Activated CD4-positive, alpha-beta T cell treated with anti-CD3 and anti-CD28 coated beads, Interleukin-2, amount 50 U/mL, for 1 hour (primary cell): ENCODE results near the gene MAD1L1.
"Not testable (repeated sequence)": the region's sequence is repeated elsewhere in the genome, so short reads cannot be mapped to it uniquely, and the experiment has no call there.

ENCODE experiments used
- DNase-seq: peaks from one replicate; pipeline ENCODE4 v3.0.0-alpha.2; 2020

The MAD1L1 gene

DNA sequence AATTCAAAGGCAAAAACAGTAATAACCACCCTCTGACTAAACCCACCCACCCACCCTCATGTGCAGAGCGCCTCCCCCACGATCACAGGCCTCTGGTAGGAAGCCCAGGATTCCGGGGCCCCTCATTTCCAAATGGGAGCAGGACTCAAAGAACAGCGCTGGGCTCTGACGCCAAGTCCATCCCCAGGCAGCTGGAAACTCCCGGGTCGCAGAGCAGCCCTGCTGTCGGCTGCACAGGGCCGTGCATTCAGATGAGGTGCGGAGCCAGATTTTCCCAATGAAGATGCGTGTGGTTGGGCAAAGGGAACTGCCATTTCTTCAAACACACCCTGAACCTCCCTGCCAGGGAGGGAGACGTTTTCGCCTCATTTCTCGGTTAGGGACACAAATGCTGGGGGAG is 152.3 kb downstream of the MAD1L1 start:
- no peak for DNase-seq

DNA sequence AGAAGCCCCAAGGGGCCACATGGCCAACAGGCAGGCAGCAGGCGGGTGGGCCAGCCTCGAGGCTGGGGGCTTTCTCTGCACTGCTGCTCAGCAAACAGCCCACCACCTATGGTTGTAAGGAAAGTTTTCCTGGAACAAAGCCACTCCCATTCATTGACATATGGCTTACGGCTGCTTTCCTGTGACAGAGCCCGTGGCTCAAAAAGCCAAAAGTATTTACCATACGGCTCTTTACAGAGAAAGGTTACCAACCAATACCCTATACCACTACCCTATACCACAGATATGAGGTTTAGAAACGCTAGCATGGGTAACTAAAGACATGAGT is 152.7 kb downstream of the MAD1L1 start:
- DNase-seq = no peak

DNA sequence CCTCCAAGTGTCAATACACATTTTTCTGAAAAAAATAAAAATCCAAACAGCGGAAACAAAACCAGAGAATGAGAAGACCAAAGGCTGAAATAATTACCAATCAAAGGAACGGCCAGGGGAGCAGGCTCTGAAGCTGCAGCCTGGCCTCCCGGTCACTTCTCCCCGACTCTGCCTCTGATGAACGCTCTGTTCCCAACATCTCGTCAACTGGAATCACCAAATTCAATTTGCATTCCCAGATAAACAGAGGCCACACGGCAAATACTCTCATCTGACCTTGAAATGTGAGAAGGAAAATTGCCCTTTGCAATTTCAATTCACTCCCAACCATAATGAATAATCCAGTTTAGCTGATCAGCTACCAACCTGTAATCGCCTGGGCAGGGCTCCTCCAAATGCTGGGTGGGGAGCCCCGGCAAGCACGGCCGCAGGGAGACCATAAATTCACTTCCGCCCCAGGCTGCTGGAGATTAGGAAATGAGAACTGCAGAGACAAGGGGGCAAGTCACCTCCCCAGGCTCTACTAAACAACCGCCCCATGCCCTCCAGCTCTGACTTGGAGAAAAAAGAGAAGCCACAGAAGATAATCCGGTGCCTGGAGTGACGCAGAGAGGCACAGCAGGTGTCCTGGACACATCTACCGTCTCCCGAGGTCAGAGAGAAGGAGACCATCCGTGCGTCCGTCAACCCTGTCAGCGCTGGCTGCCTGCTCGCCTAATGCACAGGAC is 153.2 kb downstream of the MAD1L1 start:
- DNase-seq = no peak

DNA sequence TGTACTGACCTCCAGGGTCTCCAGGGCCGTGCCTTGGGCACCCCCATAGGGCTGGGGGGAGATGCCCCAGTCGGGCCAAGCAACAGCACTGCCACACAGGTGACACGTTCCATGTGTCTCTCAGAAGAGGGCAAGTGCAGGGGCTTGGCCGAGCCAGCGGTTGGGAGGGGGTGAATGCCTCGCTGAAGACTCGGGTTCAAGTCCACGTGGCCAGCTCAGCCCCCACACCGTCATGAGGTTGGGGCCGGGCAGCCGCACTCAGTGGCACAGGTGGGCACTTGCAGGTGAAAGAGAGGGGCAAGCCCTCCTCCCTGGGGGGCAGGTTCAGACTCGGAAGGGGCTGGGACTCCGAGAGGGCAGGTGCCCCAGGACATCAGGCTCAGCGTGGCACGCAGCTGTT is 153.8 kb downstream of the MAD1L1 start:
- no peak for DNase-seq

DNA sequence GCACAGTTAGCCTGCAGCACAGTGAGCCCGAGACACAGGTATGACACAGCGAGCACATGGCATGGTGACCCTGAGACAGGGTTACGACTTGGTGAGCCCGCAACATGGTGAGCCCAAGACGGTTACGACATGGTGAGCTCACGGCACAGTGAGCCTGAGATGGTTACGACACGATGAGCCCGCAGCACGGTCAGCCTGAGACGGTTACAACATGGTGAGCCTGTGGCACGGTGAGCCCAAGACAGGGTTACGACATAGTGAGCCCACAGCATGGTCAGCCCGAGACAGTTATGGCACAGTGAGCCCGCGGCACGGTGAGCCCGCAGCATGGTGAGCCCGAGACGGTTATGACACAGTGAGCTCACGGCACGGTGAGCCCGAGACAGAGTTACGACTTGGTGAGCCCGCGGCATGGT is 156.1 kb downstream of the MAD1L1 start:
- DNase-seq = no peak

DNA sequence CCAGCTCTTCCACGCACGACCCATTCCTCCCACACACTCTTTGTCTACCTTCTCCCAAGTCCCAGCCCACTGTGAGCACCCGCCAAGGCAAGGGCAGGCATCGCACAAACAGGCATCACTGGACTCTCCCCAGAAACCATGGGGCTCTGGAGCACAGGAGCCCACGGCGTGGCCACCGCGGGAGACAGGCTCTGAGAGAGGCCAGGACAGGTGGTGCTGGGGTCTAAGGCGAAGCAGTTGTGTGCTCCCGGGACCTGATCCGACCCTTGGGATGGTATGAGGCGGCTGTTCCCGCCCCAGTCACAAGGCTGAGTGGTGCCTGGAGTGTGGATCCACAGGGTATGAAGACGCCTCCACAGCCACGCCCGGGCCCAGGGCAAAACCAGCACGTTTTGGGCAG is 156.9 kb downstream of the MAD1L1 start:
- DNase-seq = no peak

DNA sequence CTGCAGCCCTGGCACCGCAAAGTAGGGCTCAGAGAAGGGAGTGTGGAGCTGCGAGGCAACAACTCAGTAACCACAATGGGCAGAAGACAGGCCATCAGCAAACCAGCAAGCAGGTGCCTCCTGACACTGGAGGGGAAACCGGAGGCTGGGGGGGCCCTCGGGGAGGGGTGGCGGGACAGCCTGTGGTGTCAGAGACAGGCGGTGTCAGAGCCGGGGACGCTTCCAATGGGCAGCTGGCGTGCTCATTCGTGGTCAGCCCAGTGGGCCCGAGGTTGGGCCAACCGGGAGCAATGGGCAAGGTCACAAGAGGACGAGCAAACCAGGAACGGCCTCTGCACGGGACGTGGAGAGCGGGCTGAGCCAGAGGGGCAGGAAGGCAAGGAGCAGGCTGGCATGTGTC is 158.1 kb downstream of the MAD1L1 start:
- no peak for DNase-seq

DNA sequence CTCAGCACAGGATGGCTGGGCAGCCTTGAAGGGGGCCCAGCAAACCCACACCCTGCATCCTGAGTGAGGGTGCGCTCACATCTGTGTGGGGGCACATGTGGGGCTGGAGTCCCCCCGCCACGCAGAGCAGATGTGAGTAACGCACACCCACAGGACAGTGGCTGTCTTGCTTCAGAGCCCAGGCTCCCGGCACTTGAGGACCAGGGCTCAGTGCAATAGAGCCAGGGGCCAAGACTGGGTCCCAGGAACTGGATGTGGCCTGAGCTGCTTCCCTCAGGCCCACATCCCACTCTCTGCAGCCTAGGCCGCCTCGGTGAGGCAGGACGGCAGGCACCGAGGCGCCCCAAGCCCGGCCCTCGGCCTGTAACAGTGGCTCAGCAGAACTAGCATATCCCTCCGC is 159.9 kb downstream of the MAD1L1 start:
- DNase-seq = no peak

DNA sequence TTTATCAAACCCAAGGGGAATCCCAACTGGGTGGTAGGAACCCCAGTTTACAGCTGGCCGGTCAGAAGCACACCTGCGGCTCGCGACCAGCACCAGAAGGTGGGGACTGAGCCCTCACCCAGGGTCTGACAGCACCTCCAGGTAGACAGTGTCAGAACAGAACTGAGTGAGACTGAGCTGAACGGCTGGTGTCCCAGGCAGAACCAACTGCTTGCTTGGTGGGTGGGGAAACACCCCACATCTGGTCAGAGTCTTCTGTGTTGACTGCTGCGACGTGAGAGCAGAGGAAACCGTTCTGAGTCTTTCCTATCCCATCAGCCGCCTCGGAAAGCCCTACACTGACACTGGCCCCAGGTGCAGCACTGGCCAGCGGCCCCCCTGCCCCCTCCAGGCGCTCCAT is 160.7 kb downstream of the MAD1L1 start:
- no peak for DNase-seq

DNA sequence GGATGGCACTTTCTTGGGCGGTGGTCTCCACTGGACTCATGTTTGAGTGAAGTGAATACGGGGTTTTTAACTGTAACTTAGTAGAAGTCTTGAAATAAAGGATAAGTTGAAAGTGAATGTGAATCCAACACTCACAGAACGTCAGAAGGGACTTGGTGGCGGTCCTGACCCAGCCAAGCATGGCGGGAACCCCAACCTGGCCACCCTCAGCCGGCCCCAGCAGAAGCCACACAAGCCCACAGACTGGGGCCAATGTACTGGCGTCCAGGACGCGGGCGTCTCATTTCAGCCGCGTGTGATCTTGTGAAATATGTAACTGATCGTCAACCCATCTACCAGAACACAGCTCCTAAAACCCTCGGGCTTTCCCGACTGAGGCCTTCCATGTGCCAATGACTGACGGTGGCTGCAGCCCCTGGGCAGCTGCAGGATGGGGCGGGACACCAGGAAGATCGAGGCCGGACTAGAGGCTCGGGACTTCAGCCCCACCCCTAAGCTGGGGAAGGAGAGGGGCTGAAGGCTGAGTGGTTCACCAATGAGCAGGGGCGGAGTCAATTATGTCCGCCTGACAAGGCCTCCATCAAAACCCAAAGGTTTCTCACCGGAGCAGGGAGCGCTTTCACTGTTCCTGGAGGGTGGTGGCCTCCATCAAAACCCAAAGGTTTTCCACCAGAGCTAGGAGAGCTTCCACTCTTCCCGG is 161.5 kb downstream of the MAD1L1 start:
- no peak for DNase-seq

DNA sequence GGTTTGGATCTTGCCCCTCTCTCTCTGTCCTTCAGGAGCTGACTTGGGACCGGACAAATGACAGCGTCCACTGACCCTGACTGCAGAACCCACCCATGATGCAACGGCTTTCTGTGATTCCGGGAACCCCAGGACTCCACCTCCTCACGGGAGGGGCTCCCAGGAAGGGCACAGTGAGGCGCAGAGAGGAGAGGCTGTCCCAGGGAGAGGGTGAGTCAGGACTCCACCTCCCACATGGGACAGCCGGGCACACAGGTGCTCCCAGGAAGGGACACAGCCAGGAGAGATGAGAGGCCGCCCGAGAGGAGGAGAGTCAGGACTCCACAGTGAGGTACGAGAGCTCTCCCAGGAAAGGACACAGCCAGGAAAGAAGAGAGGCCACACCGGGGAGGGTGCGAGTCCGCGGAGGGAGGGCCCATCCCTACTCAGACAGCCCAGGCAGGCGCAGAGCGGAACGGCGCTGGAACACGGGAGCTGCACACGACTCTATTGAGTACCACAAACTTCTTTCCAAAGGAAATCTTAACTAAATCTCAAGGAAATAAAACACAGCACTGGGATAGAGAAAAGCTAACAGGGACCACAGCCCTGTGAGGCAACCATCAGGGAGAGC is 162.5 kb downstream of the MAD1L1 start:
- no peak for DNase-seq

DNA sequence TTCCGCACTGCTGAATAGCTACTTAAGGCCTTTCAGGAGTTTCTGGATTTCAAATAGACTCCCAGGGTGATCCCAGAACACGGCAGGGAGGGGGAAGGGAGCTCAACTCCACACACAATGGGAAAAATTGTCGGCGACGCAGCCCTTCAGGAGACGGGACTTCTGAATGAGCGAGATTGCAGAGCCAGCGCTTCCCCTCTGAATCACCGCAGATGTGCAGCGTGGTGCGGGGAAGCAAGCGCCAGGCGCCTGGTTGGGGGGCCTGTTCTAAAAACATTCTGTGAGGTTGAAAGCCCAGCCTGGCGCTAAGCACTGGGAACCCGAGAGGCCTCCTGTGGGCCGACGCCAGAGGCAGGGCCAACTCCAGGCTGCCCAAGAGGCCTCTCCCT is 163.3 kb downstream of the MAD1L1 start:
- DNase-seq = no peak

DNA sequence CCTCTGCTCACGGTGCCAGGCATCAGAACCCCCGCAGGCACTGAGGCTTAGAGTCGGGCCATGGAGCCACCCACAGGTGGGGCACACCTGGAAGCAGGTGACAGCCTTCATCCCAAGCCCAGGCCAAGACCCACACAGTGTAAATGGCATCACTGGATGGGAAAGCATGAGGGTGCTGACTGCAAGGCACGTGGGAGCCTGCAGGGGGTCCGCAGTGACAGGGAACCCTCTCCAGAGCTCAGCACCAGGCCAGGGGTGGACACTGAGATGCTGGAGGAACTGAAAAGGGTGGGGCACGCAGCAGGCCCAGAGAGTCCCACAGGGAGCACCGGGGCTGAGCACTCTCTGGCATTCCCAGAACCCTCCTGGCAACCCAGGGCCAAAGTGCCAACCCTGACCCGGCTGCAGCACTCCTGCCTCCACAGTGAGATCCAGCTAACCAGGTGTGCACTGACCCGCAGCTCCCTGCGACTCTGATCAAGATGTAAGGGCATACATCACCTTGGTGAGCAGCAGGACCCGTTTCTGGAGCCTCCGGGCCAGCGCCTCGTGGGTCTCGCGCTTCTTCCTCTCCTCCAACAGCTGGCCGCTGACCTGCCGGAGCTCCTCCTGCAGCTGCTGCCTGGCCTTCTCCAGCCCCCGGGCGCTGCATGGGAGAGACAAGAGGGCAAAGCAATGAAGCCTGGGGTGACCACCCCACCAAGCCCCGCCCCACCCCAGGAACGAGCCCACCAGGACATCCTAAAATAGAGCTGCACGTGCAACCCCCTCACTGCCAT is 163.9 kb downstream of the MAD1L1 start:
- DNase-seq = no peak

DNA sequence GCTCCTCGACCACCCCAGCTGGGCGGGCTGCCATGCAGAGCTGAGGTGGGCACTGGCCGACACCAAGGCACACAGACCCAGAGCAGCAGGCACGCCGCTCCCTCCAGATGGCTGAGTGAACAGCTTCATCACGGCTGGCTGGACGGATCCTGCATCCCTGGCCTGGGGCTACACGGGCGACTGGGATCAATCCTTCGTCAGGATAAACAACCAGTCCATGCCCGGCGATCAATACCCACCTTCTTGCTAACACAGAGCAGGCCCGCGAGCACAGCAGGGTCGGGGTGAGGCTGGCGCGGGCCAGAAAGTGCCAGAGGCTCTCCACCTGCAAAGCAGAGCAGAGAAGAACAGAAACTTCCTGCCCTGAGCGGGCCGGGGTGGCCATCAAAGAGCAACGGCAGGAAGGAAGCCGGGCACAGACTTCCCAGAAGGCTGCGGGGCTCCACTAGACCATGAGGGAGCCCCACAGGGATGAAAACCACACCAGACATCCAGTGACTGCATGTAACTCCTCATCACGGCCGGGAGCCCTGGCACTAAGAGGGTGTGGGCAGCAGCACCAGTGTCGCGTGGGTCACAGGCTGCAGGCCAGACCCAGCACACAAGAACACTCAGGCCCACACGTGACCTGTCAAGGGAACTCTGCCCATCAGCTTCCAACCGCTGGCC is 166.4 kb downstream of the MAD1L1 start:
- DNase-seq = peak; percentile 23

DNA sequence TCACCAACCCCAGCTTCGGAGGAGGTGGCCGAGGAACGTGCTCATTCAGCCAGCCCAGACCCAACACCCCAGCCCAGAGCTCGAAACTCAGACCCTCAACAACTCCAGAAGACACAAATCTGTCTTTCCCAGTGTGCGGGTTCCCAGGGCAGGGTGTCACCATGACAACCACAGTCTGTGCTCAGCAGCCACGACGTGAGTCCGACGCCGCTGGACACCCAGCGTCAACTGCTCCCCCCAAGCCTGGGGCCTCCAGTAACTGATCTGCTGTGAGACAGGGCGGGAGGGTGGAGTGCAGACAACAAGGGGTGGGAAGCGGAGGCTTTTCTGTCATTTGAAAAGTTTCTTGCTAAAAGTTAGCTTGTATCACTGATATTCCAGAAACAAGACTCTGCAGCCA is 167.2 kb downstream of the MAD1L1 start:
- DNase-seq = no peak

DNA sequence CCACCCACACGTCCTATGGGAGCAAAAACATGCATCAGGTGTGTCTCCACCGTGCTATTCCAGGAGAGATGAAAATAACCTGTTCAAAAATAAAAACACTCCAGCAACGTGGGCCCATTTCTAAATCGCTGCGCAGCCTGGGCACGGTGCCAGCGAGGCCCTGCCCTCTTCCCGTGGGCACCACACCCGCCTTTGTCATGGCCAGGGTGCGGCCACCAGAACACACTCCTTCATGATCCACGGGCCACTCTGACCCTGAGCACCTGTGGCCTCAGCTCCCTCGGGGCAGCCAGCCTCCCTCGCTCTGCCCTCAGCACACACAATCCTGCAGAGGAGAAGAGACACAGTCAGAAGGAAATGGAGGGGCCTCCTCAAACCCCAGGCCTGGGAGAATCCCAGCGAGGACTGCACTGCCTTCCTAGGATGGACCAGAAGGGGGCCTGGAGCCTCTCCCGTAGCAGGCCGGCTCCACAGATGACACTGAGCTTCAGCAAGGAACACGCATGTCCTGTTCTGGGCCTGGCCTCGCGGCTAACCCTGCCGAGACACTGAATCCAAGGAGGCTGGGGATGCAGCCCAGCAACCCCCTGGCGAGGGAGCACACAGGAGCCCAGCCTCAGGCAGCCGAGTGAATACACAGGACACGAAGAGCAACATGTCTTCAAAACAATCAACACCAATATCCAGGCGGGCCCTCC is 169.0 kb downstream of the MAD1L1 start:
- DNase-seq = no peak

DNA sequence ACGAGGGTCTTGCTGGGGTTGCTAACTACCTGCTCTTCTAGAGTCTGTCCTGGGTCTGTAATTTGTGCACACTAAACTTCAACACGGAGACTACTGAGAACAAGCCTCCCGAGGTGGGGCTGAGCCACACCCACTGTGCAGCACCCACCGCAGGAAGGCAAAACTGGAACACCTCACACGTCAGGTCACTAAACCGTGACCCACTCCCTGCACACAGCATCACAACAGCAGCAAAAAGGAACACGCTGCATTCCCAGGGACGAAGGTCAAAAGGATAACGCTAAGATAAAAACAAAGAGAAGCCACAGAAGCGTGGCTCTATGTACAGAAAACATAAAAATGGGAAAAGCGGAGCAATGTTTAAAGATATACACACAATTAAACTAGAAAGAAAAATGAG is 170.1 kb downstream of the MAD1L1 start:
- DNase-seq = no peak

DNA sequence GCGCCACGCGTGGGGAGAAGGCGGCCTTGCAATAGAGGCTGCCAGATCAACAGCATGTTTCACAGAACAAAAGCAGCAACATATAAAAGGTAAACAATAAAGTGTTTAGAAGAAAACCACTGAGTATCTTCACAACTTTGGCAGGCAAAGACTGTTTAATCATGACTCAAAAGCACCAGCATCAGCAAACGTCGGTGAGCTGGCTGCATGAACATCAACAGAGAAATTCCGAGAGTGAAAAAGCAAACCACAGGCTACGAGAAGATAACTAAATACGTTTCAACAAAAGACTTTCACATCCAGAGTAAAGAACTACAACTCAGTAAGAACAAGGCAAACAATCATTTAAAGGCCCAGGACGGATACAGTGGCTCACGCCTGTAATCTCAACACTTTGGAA is 172.0 kb downstream of the MAD1L1 start:
- no peak for DNase-seq

DNA sequence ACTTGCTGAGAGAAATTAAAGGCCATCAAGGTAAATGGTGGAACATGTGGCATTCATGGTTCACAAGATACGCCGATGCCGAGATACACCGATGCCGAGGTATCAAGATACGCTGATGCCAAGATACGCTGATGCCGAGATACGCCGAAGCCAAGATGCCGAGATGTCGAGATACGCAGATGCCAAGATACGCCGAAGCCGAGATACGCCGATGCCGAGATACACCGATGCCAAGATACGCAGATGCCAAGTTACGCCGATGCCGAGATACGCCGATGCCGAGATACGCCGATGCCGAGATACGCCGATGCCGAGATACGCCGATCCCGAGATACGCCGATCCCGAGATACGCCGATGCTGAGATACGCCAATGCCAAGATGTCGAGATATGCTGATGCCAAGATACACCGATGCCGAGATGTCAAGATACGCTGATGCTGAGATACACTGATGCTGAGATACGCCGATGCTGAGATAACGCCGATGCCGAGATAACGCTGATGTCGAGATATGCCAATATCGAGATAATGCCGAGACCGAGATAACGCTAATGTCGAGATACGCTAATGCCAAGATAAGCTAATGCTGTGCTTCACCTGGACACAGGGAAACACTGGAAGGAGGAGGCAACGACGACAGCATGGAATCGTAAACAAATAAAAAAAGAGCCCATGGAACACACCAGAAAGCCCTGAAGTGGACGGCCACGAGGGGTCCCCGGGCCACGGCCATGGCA is 172.6 kb downstream of the MAD1L1 start:
- DNase-seq = no peak

DNA sequence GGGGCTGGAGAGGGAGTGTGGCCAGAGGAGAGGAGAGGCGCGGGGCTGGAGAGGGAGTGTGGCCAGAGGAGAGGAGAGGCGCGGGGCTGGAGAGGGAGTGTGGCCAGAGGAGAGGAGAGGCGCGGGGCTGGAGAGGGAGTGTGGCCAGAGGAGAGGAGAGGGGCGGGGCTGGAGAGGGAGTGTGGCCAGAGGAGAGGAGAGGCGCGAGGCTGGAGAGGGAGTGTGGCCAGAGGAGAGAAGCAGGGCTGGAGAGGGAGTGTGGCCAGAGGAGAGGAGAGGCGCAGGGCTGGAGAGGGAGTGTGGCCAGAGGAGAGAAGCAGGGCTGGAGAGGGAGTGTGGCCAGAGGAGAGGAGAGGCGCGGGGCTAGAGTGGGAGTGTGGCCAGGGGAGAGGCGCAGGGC is 174.5 kb downstream of the MAD1L1 start:
- DNase-seq = not testable (repeated sequence)

DNA sequence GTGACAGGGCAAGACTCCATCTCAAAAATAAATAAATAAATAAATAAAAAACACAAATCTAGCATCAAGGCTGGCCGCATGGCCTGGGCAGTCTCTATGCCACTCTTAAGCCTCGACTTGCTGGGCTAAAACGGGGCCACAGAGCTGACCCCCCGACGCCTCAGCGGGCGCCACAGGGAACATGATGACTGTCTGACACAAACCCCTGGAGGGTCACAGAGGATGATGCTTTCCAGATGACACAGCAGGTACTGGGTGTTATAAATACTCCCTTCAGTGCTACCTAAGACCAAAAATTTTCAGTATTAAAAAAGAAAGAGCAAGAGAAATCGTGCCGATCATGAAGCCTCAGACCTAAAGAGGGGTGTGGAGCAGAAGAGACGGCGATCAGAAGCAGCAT is 176.8 kb downstream of the MAD1L1 start:
- DNase-seq = no peak

DNA sequence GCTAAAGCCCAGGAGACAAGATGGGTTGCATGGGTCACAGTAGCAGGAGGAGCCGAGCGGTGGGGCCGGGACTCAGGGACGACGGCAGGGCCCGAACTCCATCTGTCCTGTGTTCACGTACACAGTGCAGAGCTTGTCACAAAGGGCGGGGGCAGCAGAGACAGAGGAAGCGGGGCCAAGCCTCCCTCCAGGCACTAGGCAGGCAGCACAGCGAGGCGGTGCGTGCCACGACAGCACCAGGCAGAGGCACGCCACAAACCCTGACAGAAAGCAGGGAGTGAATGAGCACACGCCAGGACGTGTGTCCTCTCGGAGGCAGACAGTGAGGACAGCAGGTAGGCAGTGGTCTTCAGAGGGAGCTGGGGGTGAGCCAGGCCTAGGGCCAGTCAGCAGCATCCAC is 177.8 kb downstream of the MAD1L1 start:
- DNase-seq = no peak
